Breast epithelium (tissue), 4 donors: ENCODE results near the gene COLGALT1. TPM values are rescaled to one million over a fixed set of nuclear protein-coding genes. Genes with fewer than 3 reads are reported as not detected.

Experiments used
- DNase-seq, 2 donors: peaks; one replicate each; pipeline ENCODE4 v3.0.0-alpha.2; 2019; ENCODE audit warnings: low spot score in 2 of 2
- H3K27ac ChIP-seq, 2 donors: fragments of 200-600 bp; sonication (generic) in 1 of 2; one replicate each; pipeline ENCODE4 v1.5.1; 2016 to 2019; ENCODE audit warnings: mild to moderate bottlenecking in 1 of 2
- H3K27me3 ChIP-seq, 2 donors: fragments of 200-600 bp; sonication (generic) in 1 of 2; one replicate each; pipeline versions ENCODE4 v1.5.1 to v1.6.0; 2017 to 2019; ENCODE audit warnings: control low read depth in 1 of 2, mild to moderate bottlenecking in 1 of 2
- H3K36me3 ChIP-seq: fragments of 200-600 bp; one replicate; pipeline ENCODE4 v1.5.1; 2019
- H3K4me1 ChIP-seq, 2 donors: fragments of 200-600 bp; sonication (generic); one replicate each; pipeline ENCODE4 v1.5.1; 2016 to 2019; ENCODE audit warnings: control low read depth in 1 of 2
- H3K4me3 ChIP-seq, 3 donors: fragments of 200-600 bp; sonication (generic); 1 replicate in 2 of 3; 2 replicates in 1 of 3; pipeline ENCODE4 v1.5.1; 2016 to 2019; ENCODE audit warnings: mild to moderate bottlenecking in 3 of 3, moderate library complexity in 2 of 3
- H3K9me3 ChIP-seq, 2 donors: fragments of 200-600 bp; sonication (generic) in 1 of 2; one replicate each; pipeline ENCODE4 v1.5.1; 2016 to 2019; ENCODE audit warnings: control low read depth in 1 of 2
- CTCF ChIP-seq, 3 donors: fragments of 450-650 bp; IDR thresholded peaks; one replicate each; pipeline ENCODE4 v1.5.1; 2016 to 2017; ENCODE audit warnings: antibody characterized with exemption in 3 of 3, mild to moderate bottlenecking in 3 of 3, moderate library complexity in 3 of 3
- POLR2A ChIP-seq: fragments of 450-650 bp; IDR thresholded peaks from one replicate; pipeline ENCODE4 v1.6.1; 2016; ENCODE audit warnings: antibody characterized with exemption, mild to moderate bottlenecking, moderate library complexity
- POLR2AphosphoS5 ChIP-seq, 3 donors: sonication (generic); formaldehyde crosslinking; IDR thresholded peaks; one replicate each; pipeline ENCODE4 v1.6.1; 2017; ENCODE audit warnings: antibody characterized with exemption in 3 of 3
- intact Hi-C: fragments of 100-400 bp; cut with DNase I; formaldehyde crosslinking; loops from one replicate; pipeline ENCODE4 v1.15.1; 2023; ENCODE audit warnings: low total_unique reads
- total RNA-seq, 3 donors: library from RNA; depleted of rRNA; stranded (reverse); fragments of >200 nt; gene quantifications; one replicate each; pipeline ENCODE4 v1.1.0, GENCODE V29; 2016

Gene COLGALT1
- total RNA-seq, 3 donors from 2014 or later = 45.1 to 99.9 (median 57.0) TPM

DNA sequence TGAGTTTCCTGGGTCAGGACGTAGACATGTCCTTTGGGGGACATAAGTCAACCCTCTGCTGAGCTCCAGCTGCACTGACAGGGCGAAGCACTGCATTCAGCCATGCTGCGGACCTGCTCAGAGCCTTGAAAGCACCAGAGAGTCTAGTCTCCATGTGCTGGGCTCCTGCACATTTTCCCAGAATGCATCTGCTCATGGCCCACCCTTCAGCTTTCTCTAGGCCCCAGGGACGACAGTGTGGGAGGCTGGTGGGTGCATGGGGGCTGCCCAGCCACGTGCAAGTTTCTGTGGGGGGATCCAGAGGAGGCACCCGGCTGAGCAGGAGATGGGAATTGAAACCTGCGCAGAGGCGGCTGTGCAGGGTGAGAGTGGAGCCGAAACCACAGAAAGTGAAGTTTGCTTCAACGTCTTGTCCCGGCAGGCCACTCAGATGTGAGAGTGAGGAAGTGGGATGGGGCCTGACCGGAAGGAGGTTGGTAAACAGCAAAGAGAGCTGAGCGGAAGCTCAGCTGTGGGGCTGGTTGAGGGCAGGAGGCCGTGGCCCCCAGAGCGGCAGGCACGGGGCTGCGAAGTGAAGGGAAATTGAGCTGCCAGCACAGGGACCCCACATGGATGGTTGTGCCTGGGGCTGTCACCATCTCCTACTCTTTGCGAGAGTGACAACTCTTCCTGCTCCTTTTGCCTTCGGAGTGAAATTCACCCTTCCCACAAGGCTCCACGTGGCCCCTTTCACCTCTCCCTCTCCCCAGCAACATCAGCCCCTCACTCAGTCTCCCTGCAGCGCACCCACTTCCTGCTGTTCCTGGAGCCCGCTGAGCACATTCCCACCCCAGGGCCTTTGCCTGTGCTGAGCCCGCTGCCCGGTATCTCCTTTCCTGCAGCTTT is 32.2 kb upstream of the COLGALT1 start:
- DNase-seq = no peak
- intact Hi-C loops = no loop called here
- H3K4me3 ChIP-seq = peak overlapping the region in 1 of 3 donors; percentile 22
- no peak for TF ChIP-seq POLR2AphosphoS5 (IDR thresholded peaks at IDR 0.05)
- no peak for TF ChIP-seq CTCF (IDR thresholded peaks at IDR 0.05)
- TF ChIP-seq POLR2A = no peak
- H3K4me1 ChIP-seq = no peaks in the 10 kb centered on the region
- no peaks in the 10 kb centered on the region for H3K36me3 ChIP-seq
- peaks cover 2% of the 10 kb centered on the region in 2 donors for H3K9me3 ChIP-seq
- H3K27me3 ChIP-seq = peaks cover 0 to 13% of the 10 kb centered on the region in 2 donors
- peak overlapping the region in 1 of 2 donors; percentile 15 for H3K27ac ChIP-seq

- H3K4me3 ChIP-seq = no peak overlapping the region
- no peaks in the 10 kb centered on the region for H3K36me3 ChIP-seq
- TF ChIP-seq POLR2AphosphoS5 (IDR thresholded peaks at IDR 0.05) (no peak), CTCF (IDR thresholded peaks at IDR 0.05) (no peak), POLR2A (no peak)
- peaks cover 0 to 17% of the 10 kb centered on the region in 2 donors for H3K27me3 ChIP-seq
- DNase-seq = no peak
- intact Hi-C loops = no loop called here
- peaks cover 2 to 5% of the 10 kb centered on the region in 2 donors for H3K9me3 ChIP-seq
- H3K4me1 ChIP-seq = no peaks in the 10 kb centered on the region
- no peak overlapping the region for H3K27ac ChIP-seq
Observed at GRCh38 chr19:17524651-17525050, 30.8 kb upstream of the COLGALT1 start.

GRCh38 chr19:17525141-17525540 is 30.3 kb upstream of the COLGALT1 start:
- DNase-seq = no peak
- Histone ChIP-seq H3K36me3 (no peaks in the 10 kb centered on the region), H3K9me3 (peaks cover 2 to 5% of the 10 kb centered on the region in 2 donors), H3K4me1 (no peaks in the 10 kb centered on the region), H3K27me3 (peaks cover 0 to 17% of the 10 kb centered on the region in 2 donors), H3K4me3 (no peak overlapping the region), H3K27ac (no peak overlapping the region)
- TF ChIP-seq CTCF (IDR thresholded peaks at IDR 0.05) = no peak
- no peak for TF ChIP-seq POLR2AphosphoS5 (IDR thresholded peaks at IDR 0.05)
- TF ChIP-seq POLR2A = no peak
- intact Hi-C loops = no loop called here

DNA sequence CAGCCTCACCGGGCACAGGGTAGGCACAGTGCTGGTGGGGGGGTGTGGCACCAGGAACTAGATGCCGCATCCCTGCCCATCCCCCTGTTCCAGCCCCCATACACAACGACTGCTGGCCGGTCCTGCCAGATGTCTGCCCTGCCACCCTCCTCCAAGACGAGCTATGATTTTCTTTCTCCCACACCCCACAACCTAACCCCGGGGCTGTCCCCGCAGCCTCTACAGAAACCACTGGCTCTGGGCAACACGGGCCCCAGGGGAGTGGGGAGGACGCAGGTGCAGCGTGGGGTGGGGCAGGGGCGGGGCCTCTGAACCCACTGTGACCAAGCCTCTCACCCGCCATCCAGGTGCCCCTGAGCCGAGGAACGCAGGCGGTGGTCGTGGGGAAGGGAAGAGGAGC is 28.5 kb upstream of the COLGALT1 start:
- Histone ChIP-seq H3K36me3 (no peaks in the 10 kb centered on the region), H3K4me3 (no peak overlapping the region), H3K27me3 (peaks cover 0 to 17% of the 10 kb centered on the region in 2 donors), H3K4me1 (no peaks in the 10 kb centered on the region), H3K9me3 (peaks cover 0 to 5% of the 10 kb centered on the region in 2 donors), H3K27ac (no peak overlapping the region)
- no peak for DNase-seq
- TF ChIP-seq POLR2A = no peak
- no peak for TF ChIP-seq CTCF (IDR thresholded peaks at IDR 0.05)
- no peak for TF ChIP-seq POLR2AphosphoS5 (IDR thresholded peaks at IDR 0.05)
- intact Hi-C loops = no loop called here

DNA sequence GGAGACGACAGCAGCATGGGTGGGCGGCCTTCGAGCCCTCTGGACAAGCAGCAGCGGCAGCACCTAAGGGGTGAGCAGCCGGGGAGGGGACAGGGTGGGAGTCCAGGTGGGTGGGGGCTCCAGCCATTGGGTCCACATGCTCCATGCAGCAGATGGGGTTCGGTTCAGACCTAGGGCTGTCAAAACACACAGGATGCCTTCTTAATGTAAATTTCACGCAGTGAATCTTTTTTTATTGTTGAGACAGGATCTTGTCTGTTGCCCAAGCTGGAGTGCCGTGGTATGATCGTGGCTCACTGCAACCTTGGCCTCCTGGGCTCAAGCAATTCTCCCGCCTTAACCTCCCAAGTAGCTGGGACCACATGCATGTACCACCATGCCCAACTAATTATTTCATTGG is 28.1 kb upstream of the COLGALT1 start:
- no peaks in the 10 kb centered on the region for H3K4me1 ChIP-seq
- TF ChIP-seq POLR2AphosphoS5 (IDR thresholded peaks at IDR 0.05) (no peak), POLR2A (no peak), CTCF (IDR thresholded peaks at IDR 0.05) (no peak)
- peaks cover 0 to 5% of the 10 kb centered on the region in 2 donors for H3K9me3 ChIP-seq
- intact Hi-C loops = no loop called here
- H3K27me3 ChIP-seq = peaks cover 0 to 17% of the 10 kb centered on the region in 2 donors
- H3K4me3 ChIP-seq = no peak overlapping the region
- no peaks in the 10 kb centered on the region for H3K36me3 ChIP-seq
- DNase-seq = no peak
- no peak overlapping the region for H3K27ac ChIP-seq
